Measurements from ENCODE around the gene RBFOX2. TPM values are rescaled to one million over a fixed set of nuclear protein-coding genes. Genes with fewer than 3 reads are reported as not detected.

The RBFOX2 gene
- total RNA-seq, 1 experiment from 2014 or later, result 91.1 TPM

GRCh38 chr22:35708917-35709316, 319.7 kb downstream of the RBFOX2 start:
- Histone ChIP-seq H3K27me3 (replicated peaks; ENCODE audit: control insufficient read depth, insufficient read depth, low read length) (no peaks in the 10 kb centered on the region), H3K9me3 (no peaks in the 10 kb centered on the region), H3K4me3 (ENCODE audit: low read depth, low read length) (no peak overlapping the region), H3K36me3 (ENCODE audit: control insufficient read depth, insufficient read depth, low read length) (no peaks in the 10 kb centered on the region), H3K4me1 (no peaks in the 10 kb centered on the region)
- POLR2A ChIA-PET, result no interaction called here
- Mint-ChIP-seq H3K4me3 (ENCODE audit: unreplicated experiment) (no peak overlapping the region), H3K27me3 (ENCODE audit: insufficient read depth, unreplicated experiment) (no peaks in the 10 kb centered on the region), H3K36me3 (ENCODE audit: insufficient read depth, unreplicated experiment) (no peaks in the 10 kb centered on the region), H3K9me3 (ENCODE audit: unreplicated experiment) (peaks cover 10% of the 10 kb centered on the region), H3K27ac (ENCODE audit: unreplicated experiment) (no peak overlapping the region), H3K4me1 (ENCODE audit: low read depth, unreplicated experiment) (peaks cover 7% of the 10 kb centered on the region)
- intact Hi-C loops (cut with micrococcal nuclease; ENCODE audit: unreplicated experiment), result no loop called here
- TF ChIP-seq CTCF (IDR thresholded peaks at IDR 0.05; ENCODE audit: insufficient read depth in 1 of 2, low read depth in 1 of 2, low read length in 1 of 2, severe bottlenecking in 1 of 2, unreplicated experiment in 1 of 2), result no peak
- CTCF ChIA-PET, result no interaction called here
- BruUV-seq (replicated peaks), result no TSS peak
- no peak for DNase-seq

GRCh38 chr22:35708453-35708852, 320.2 kb downstream of the RBFOX2 start:
- no peak for DNase-seq
- intact Hi-C loops (cut with micrococcal nuclease; ENCODE audit: unreplicated experiment), result no loop called here
- CTCF ChIA-PET, result no interaction called here
- no TSS peak for BruUV-seq (replicated peaks)
- no peaks in the 10 kb centered on the region for H3K36me3 ChIP-seq (ENCODE audit: control insufficient read depth, insufficient read depth, low read length)
- no peaks in the 10 kb centered on the region for H3K27me3 ChIP-seq (replicated peaks; ENCODE audit: control insufficient read depth, insufficient read depth, low read length)
- POLR2A ChIA-PET, result no interaction called here
- TF ChIP-seq CTCF (IDR thresholded peaks at IDR 0.05; ENCODE audit: insufficient read depth in 1 of 2, low read depth in 1 of 2, low read length in 1 of 2, severe bottlenecking in 1 of 2, unreplicated experiment in 1 of 2), result no peak
- H3K4me1 ChIP-seq, result no peaks in the 10 kb centered on the region
- H3K9me3 ChIP-seq, result no peaks in the 10 kb centered on the region
- H3K4me3 ChIP-seq (ENCODE audit: low read depth, low read length), result no peak overlapping the region
- Mint-ChIP-seq H3K27ac (ENCODE audit: unreplicated experiment) (no peak overlapping the region), H3K27me3 (ENCODE audit: insufficient read depth, unreplicated experiment) (no peaks in the 10 kb centered on the region), H3K36me3 (ENCODE audit: insufficient read depth, unreplicated experiment) (no peaks in the 10 kb centered on the region), H3K4me1 (ENCODE audit: low read depth, unreplicated experiment) (peaks cover 7% of the 10 kb centered on the region), H3K9me3 (ENCODE audit: unreplicated experiment) (peaks cover 10% of the 10 kb centered on the region), H3K4me3 (ENCODE audit: unreplicated experiment) (no peak overlapping the region)

GRCh38 chr22:35705141-35705540, 323.5 kb downstream of the RBFOX2 start:
- ChIA-PET POLR2A (no interaction called here), CTCF (no interaction called here)
- Mint-ChIP-seq H3K4me1 (ENCODE audit: low read depth, unreplicated experiment) (no peaks in the 10 kb centered on the region), H3K4me3 (ENCODE audit: unreplicated experiment) (no peak overlapping the region), H3K27ac (ENCODE audit: unreplicated experiment) (no peak overlapping the region), H3K36me3 (ENCODE audit: insufficient read depth, unreplicated experiment) (no peaks in the 10 kb centered on the region), H3K9me3 (ENCODE audit: unreplicated experiment) (no peaks in the 10 kb centered on the region), H3K27me3 (ENCODE audit: insufficient read depth, unreplicated experiment) (no peaks in the 10 kb centered on the region)
- no peak for DNase-seq
- H3K27me3 ChIP-seq (replicated peaks; ENCODE audit: control insufficient read depth, insufficient read depth, low read length), result no peaks in the 10 kb centered on the region
- no peak overlapping the region for H3K4me3 ChIP-seq (ENCODE audit: low read depth, low read length)
- no peaks in the 10 kb centered on the region for H3K4me1 ChIP-seq
- intact Hi-C loops (cut with micrococcal nuclease; ENCODE audit: unreplicated experiment), result no loop called here
- no peak for TF ChIP-seq CTCF (IDR thresholded peaks at IDR 0.05; ENCODE audit: insufficient read depth in 1 of 2, low read depth in 1 of 2, low read length in 1 of 2, severe bottlenecking in 1 of 2, unreplicated experiment in 1 of 2)
- no TSS peak for BruUV-seq (replicated peaks)
- no peaks in the 10 kb centered on the region for H3K36me3 ChIP-seq (ENCODE audit: control insufficient read depth, insufficient read depth, low read length)
- no peaks in the 10 kb centered on the region for H3K9me3 ChIP-seq

All from Caco-2 (cell line).